Left renal pelvis (tissue), 4 donors: Measurements from ENCODE around the gene EIF2AK3. TPM values are rescaled to one million over a fixed set of nuclear protein-coding genes. Genes with fewer than 3 reads are reported as not detected.

Source experiments
- DNase-seq, 4 donors: peaks; one replicate each; pipeline ENCODE4 v3.0.0-alpha.2; 2013; ENCODE audit warnings: low read depth in 4 of 4, low spot score in 3 of 4
- polyA plus RNA-seq, 4 donors: library from polyadenylated mRNA; unstranded; fragments of 120-200 nt; gene quantifications; one replicate each; pipeline ENCODE4 v1.2.1, GENCODE V29; 2013; ENCODE audit not compliant: insufficient read length in 4 of 4

The EIF2AK3 gene
- polyA plus RNA-seq, 4 donors: 24.9 to 33.4 (median 32.6) TPM

DNA sequence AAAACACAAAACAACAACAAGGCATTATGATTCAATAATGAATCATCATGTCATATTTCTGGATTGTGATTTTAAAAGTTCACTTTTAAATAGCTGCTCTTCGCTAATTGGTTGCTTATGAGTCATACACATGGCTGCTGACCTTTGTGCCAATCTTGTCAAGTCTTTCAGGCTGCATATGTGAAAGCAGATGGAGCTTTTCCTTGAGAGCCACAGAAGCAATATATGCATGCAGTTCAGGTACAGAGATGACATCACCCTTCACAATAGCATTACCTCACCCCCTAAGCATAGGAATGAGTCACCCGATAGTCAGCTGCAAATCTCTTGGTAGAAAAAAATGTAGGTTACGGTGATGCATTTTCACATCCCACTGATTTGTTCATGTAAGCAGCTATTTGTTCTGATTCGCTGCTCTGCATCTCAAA lies 27.2 kb downstream of the EIF2AK3 start:
- DNase-seq: peak; percentile 55 to 75 (median 60)

- no peak for DNase-seq
Measured at GRCh38 chr2:88599527-88599926, 27.7 kb downstream of the EIF2AK3 start.

- DNase-seq: no peak
Measured at GRCh38 chr2:88597168-88597567, 30.1 kb downstream of the EIF2AK3 start.

GRCh38 chr2:88596141-88596830 lies 31.0 kb downstream of the EIF2AK3 start:
- DNase-seq: no peak

DNA sequence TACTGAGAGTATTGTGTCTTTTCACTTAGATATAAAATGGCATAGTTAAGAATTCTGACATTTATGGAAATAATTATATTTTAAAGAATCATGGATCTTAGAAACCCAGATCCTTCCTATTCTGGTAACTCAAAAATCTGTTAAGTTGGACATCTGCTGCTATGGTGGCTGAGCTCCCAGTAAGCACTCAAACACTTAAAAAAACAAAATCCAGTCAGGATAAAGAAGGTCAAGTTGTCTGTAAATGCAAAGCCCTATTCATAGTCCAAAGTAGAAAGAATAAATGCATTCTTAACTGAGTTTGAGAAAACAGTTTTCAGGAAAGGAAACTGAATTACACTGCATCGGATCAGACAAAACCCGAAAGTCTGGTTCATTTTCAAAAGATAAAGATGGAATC lies 35.6 kb downstream of the EIF2AK3 start:
- no peak for DNase-seq

- DNase-seq: peak in 1 of 4 donors; percentile 29
Measured at GRCh38 chr2:88590998-88591613, 36.2 kb downstream of the EIF2AK3 start.

- no peak for DNase-seq
Measured at GRCh38 chr2:88585969-88586368, 41.3 kb downstream of the EIF2AK3 start.

- DNase-seq: no peak
Measured at GRCh38 chr2:88582030-88582429, 45.2 kb downstream of the EIF2AK3 start.

DNA sequence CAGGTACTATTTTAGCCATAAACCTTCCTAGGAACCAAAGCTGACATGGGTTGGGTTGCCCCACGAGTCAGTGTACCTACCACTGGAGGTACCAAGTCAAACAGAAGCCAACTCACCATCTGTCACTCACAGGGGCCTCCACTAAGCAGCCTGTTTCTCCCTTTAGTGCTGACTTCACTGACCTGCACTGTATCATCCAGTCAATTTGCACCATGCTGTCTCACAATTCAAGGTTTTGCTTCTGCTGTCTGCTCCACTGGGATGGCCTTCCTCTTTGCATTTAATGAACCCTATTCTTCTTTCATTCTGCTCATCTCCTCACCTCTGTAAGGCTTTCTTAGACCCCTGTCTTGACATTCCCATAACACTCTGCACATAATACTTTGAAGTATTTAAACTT lies 47.2 kb downstream of the EIF2AK3 start:
- no peak for DNase-seq

GRCh38 chr2:88575630-88576029 lies 51.6 kb downstream of the EIF2AK3 start:
- DNase-seq: no peak

GRCh38 chr2:88575051-88575450 lies 52.2 kb downstream of the EIF2AK3 start:
- DNase-seq: no peak

DNA sequence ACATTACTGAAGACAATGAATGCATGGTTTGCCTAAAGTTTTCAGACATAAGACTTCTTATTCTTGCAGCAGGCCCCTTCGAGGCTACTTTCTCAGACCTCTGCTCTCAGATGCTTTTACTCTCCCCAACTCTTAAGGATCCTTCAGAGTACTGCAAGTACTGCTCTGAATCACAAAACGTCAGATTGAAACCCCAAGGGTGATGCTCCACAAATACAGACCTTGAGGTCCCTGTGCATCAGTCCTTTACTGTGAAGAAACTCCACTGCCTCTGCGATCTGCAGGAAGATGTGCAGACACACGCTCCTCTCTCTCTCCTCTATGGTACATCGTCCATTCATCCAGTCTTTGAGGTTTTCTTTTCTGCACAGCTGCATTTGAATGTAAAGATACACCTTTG lies 52.8 kb downstream of the EIF2AK3 start:
- DNase-seq: no peak

DNA sequence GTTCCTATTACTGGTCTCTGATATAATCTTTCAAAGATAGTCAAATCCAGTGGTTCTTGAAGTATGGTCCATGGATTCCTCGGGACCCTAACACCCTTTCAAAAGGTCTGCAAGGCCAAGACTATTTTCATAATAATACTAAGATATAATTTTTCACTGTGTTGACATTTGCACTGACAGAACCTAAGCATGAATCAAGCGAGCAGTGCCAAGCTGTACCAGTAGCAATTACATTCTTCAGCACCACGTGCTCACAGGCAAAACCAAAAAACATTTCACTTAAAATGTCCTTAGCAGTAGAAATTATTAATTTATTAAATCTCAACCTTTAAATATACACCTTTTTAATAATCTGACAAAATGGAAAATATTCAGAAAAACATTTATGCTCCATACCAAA lies 59.1 kb downstream of the EIF2AK3 start:
- no peak for DNase-seq

GRCh38 chr2:88564402-88564801 lies 62.9 kb downstream of the EIF2AK3 start:
- no peak for DNase-seq

DNA sequence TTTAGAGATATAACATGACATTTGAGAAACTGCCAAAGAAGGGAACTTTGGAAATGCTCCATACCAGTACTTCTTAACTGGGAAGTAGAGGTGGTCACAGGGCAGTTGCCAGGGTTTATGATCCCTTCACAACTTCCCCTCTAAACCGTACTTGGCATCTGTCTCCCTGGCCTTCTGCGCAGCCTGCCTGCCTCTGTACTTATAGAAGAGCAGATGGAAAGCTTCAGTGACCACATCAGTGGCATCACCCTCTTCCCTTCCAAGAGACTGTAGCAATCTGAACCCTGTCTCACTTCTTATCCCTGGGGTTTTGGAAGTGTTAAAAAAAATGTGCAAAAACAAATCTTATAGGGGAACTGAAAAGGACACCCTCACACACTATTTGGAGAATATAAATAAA lies 64.1 kb downstream of the EIF2AK3 start:
- DNase-seq: peak in 1 of 4 donors; percentile 29

- no peak for DNase-seq
Measured at GRCh38 chr2:88561646-88562388, 65.4 kb downstream of the EIF2AK3 start.

GRCh38 chr2:88560619-88561307 lies 66.5 kb downstream of the EIF2AK3 start:
- no peak for DNase-seq

DNA sequence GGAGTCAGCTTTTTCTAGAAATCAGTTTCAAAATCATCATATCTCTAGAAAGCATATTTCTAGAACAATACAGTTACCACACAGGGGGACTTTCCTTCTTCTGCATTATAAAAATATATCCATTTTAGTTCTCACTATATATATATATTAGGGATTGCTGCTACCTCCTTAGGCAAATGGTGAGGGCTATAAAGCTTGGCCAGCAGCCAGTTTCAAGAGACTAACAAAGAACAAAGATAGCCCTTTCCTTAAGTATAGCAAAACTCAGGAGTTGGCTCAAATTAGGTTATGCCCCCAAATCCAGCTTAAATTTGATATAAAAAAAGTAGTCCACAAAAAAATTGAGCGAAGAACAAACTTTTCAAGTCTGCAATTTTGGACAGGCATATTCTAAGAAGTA lies 70.0 kb downstream of the EIF2AK3 start:
- DNase-seq: no peak

- no peak for DNase-seq
Measured at GRCh38 chr2:88556026-88556425, 71.2 kb downstream of the EIF2AK3 start.

DNA sequence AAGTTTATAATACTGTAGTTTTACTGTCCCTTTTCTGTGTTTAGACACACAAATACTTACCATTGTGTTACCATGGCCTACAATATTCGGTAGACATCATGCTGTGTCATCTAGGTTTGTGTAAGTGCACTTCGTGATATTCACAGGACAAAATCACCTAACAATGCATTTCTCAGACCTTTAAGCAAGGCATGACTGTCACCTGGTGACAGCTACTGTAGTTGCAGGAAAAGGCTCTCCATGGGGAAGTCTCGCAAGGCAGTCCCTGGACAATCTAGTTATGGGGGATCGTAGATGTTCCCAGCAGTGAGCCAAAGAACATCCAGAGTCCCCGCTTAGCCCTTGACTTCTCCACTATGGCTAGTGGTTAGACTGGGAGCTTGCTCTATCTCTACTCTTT lies 73.1 kb downstream of the EIF2AK3 start:
- no peak for DNase-seq

DNA sequence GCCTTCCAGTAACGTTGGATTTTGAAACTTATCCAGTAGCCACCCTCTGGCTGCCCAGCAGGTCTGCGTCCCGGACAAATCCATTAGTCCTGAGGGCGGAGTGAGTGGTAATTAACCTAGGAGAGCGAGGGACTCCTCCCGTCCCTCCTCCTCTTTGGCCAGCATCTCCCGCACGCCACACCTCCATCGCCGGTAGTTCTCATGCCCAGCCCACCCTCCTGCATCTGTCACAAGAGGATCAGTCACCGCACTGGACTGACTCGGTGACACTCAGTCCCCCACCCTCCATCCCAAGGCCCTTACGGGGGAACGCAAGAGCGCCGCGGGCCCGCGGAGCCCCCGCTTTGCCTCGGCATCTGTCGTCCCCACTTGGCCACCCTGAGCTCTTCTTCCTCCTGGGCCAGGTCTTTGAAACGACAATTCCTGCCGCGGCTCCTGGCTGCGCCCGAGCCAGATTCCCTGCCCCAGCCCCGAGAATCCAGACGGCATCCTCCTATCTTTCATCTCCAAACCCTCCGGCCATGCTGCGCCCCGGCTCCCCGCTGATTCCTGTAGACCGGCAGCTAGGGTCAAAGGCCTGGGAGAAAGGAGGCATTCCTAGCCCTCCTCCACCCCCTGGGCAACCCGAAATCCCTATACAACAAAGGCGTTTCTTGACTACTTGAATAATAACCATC lies 77.5 kb downstream of the EIF2AK3 start:
- DNase-seq: no peak
